Measurements from ENCODE around the gene NRP1. TPM values are rescaled to one million over a fixed set of nuclear protein-coding genes. Genes with fewer than 3 reads are reported as not detected.
A peak's percentile ranks its signal among the peaks of the same experiment; 100 is the strongest.

Gene NRP1
- total RNA-seq, 2 donors from 2014 or later = 123 TPM

DNA sequence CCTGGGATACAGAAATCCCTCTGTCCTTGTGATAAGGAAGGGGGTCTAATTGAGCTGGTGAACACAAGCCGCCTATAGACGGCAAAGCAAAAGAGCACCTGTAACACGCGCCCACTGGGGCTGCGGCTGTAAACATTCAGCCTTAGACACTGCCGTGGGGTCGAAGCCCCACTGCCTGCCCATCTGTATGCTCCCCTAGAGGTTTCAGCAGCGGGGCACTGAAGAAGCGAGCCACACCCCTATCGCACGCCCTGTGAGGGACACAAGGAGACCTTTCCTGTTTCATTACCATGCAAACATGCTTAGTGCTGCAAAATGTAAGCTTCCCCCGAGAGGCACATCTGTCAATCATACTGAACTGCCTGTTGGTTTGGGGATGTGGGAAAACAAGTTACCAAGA, 82.1 kb downstream of the NRP1 start:
- DNase-seq (ENCODE audit: low spot score) = no peak
- intact Hi-C loops (cut with DNase I) = no loop called here

DNA sequence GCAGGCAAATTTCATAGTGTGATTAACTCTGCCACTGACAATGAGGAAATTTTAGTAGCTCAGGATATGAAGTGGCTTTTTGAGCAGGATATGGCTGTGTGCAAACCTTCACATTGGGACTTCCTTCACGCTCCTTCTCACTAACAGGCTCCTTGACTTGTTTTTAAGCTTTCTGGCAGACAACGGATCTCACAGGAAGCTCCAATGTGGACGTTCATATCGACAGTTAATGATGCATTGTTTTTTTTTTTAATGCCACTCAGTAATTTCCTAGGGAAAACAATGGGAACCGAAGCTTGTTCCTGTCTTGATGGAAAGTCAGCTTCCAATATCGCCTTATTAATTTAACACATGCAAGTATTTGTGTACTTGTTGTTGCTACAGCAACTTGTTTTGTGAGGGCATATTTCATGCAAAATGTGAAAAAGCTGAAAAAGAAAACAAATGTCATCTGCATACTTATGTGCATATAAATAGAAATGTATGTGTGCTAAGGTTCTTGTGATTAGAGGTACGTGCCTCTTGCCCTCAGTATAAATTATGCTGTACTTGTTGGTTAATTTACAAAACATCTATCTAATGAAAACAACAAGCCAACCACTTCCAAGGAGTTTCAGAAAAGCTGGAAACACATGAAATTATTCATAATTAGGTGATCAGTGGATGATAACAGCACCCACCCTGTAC, 84.7 kb downstream of the NRP1 start:
- intact Hi-C loops (cut with DNase I) = no loop called here
- DNase-seq (ENCODE audit: low spot score) = no peak

GRCh38 chr10:33249137-33249536, 85.3 kb downstream of the NRP1 start:
- no peak for DNase-seq (ENCODE audit: low spot score)
- intact Hi-C loops (cut with DNase I) = no loop called here

GRCh38 chr10:33248638-33249037, 85.8 kb downstream of the NRP1 start:
- intact Hi-C loops (cut with DNase I) = no loop called here
- DNase-seq (ENCODE audit: low spot score) = no peak

GRCh38 chr10:33247221-33247922, 87.1 kb downstream of the NRP1 start:
- peak; percentile 80 for DNase-seq (ENCODE audit: low spot score)
- intact Hi-C loops (cut with DNase I) = no loop called here

GRCh38 chr10:33245343-33245742, 89.1 kb downstream of the NRP1 start:
- DNase-seq (ENCODE audit: low spot score) = no peak
- intact Hi-C loops (cut with DNase I) = no loop called here

- intact Hi-C loops (cut with DNase I) = no loop called here
- DNase-seq (ENCODE audit: low spot score) = no peak
Measured at GRCh38 chr10:33244354-33244967, 90.0 kb downstream of the NRP1 start.

DNA sequence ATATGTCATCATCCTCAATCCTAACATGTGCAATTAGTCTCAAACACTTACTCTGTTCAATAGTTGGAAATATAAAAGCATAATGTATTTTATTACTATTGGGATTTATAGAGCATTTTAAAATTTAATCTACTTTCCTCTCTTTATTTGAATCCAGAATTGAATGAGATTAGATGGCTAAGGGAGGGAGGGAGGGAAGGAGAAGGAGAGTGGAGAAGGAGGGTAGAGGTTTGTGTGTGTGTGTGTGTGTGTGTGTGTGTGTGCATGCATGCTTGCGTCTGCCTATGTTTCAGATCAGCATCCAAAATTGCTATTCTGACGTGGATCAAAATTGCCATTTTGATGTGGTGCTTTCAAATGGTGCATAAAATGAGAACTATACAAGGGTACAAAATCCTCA, 90.8 kb downstream of the NRP1 start:
- DNase-seq (ENCODE audit: low spot score) = no peak
- intact Hi-C loops (cut with DNase I) = no loop called here

GRCh38 chr10:33242931-33243330, 91.5 kb downstream of the NRP1 start:
- intact Hi-C loops (cut with DNase I) = no loop called here
- DNase-seq (ENCODE audit: low spot score) = no peak

- intact Hi-C loops (cut with DNase I) = no loop called here
- no peak for DNase-seq (ENCODE audit: low spot score)
Measured at GRCh38 chr10:33241351-33241750, 93.1 kb downstream of the NRP1 start.

GRCh38 chr10:33240931-33241330, 93.5 kb downstream of the NRP1 start:
- intact Hi-C loops (cut with DNase I) = no loop called here
- no peak for DNase-seq (ENCODE audit: low spot score)

- intact Hi-C loops (cut with DNase I) = no loop called here
- DNase-seq (ENCODE audit: low spot score) = no peak
Measured at GRCh38 chr10:33240258-33240657, 94.2 kb downstream of the NRP1 start.

DNA sequence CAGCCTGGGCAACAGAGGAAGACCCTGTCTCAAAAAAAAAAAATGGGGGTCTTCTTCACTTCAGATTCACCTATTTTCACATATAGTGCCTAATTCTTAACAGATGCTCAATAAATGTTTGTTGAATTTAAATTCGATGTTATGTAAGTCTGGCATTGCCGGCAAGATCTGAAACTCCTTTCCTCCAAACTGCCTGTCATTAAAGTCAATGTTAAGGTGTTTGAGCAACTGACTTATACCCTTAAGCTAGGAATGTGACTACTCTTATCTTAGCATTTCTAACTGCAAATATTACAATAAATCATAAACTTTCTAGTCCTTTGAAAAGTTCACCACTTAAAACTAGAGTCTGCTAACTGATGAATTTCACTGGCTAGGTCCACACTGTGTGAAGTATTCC, 95.2 kb downstream of the NRP1 start:
- intact Hi-C loops (cut with DNase I) = no loop called here
- no peak for DNase-seq (ENCODE audit: low spot score)

GRCh38 chr10:33238643-33239042, 95.8 kb downstream of the NRP1 start:
- DNase-seq (ENCODE audit: low spot score) = no peak
- intact Hi-C loops (cut with DNase I) = no loop called here

DNA sequence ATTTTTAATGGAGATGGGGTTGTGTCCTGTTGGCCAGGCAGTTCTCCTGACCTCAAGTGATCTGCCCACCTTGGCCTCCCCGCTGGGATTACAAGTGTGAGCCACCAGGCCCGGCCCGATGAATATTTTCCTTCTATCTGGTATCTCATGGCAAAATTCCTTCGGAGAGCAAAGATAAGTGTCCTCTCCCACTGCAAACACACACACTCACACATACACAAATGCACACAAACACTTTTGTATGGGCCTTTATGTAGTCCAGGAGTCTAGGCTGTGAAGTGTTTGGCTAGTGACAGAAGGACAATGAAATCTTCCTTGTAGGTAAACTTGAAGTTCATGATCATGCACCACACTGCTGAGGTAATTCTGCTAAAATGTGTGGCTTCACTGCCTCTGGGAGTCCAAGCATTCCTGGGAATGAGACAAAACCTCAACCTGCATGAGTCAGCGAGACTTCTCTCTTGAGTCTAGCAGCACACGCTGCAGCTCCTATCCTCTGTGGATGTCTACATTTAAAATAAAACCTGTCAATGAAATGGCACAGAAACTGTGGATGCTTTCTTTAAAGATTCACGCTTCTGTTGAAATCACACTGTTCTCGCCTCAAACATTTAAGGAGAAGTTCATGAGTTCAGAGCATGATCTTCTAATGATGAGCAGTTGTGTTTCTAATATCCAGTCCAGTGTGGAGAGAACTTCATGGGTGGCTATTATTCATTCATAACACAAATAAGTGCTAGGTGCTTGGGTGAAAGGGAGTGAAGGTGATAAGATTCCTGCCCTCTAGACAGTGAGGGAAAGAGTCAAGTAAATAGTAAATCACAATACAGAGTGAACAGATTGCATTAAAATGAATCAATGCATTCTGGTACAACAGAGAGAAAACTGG, 96.5 kb downstream of the NRP1 start:
- intact Hi-C loops (cut with DNase I) = no loop called here
- no peak for DNase-seq (ENCODE audit: low spot score)

DNA sequence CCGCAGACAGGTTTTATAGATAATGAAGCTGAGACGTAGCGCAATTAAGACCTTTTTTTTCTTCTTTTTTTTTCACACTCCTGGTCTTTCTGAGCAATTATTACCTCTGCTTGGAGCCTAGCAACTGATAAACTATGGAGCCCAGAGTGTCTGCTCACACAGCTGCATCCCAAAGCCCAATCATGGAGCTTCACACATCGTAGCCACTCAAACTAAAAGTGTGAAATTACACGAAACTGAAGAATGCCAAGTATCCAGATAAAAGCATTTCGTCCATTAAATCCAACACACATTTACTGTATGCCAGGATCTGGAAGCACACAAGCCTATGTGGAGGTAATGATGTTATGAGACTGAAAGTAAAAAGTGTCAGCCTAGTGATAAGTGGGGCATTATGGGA, 97.6 kb downstream of the NRP1 start:
- DNase-seq (ENCODE audit: low spot score) = no peak
- intact Hi-C loops (cut with DNase I) = no loop called here

- DNase-seq (ENCODE audit: low spot score) = no peak
- intact Hi-C loops (cut with DNase I) = no loop called here
Measured at GRCh38 chr10:33235951-33236350, 98.5 kb downstream of the NRP1 start.

GRCh38 chr10:33235251-33235884, 99.1 kb downstream of the NRP1 start:
- DNase-seq (ENCODE audit: low spot score) = no peak
- intact Hi-C loops (cut with DNase I) = no loop called here

DNA sequence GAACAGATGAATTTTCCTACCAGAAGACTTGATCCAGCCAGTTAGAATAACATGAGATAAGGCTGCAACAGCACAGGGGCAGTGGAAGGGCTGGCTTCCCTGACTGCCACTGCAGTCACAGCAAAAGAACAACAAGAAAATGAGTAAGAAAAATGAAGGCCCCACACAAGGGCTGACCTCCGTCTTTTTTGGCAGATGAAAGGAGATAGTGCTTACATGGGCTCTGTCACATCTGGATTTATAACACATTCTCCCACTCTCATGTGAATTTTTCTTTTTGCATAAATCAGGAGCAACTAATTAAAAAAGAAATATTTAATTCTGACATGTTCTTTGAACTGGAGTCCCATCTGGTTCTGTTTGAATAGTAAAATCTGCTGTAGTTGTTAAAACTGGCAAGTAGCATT, 99.6 kb downstream of the NRP1 start:
- DNase-seq (ENCODE audit: low spot score) = no peak
- intact Hi-C loops (cut with DNase I) = no loop called here

Data from posterior vena cava (tissue), 2 donors.